Activated gamma-delta T cell (primary cell): ENCODE results near the gene PSIP1.
"Not testable (repeated sequence)": the region's sequence is repeated elsewhere in the genome, so short reads cannot be mapped to it uniquely, and the experiment has no call there.

Experiments
- DNase-seq: peaks from one replicate; lab custom pipeline; 2025; lab: John Stamatoyannopoulos, UW
- total RNA-seq, 2 donors: gene quantifications; one replicate each; lab custom pipeline; 2026; lab: John Stamatoyannopoulos, UW

PSIP1 gene
- 195 to 278 reads per million in 2 donors for total RNA-seq

DNA sequence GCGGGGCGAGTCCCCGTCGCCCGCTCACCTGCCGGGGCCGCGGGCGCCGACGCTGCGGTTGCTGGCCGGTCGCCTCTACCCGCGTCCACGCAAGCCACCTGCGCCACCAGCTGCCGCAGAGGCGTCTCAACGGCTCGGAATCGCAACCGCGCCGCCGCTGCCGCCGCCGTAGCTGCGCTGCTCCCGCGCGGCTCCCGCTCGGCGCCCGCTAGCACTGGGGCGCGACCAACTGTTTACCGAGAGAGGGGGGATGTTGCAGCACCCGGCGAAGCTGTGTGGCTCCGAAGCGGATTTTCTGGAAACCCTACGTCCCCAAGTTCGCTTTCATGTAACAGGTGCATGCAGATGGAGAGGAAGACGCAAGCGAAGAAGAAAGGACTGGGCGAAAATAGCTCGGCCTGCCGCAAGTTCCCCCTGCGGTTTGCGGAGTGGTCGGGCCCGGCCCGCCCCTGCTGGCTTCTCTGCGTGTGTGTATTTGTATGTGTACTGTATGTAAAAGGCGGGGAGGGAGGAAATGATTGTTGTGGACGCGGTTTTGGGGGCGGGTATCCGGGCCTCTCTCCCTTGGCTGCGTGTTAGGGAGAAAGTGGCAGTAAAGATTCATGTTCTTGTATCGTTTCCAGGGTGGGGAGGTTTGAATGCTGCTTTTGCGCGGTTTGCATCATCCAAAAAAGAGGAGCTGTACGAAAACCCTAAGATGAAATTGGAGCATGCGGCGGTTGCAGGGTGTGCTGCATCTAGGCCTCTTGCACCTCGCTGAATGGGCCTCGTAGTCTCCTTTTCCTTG, at the start of gene PSIP1:
Gene PSIP1, minus strand, starts transcription at position 182 of the 787 bp plus-strand sequence. CDS start 782 bp downstream, outside the sequence.
- DNase-seq: peak; percentile 73

GRCh38 chr9:15553528-15553898, 42.7 kb upstream of the PSIP1 start:
- DNase-seq: no peak

DNA sequence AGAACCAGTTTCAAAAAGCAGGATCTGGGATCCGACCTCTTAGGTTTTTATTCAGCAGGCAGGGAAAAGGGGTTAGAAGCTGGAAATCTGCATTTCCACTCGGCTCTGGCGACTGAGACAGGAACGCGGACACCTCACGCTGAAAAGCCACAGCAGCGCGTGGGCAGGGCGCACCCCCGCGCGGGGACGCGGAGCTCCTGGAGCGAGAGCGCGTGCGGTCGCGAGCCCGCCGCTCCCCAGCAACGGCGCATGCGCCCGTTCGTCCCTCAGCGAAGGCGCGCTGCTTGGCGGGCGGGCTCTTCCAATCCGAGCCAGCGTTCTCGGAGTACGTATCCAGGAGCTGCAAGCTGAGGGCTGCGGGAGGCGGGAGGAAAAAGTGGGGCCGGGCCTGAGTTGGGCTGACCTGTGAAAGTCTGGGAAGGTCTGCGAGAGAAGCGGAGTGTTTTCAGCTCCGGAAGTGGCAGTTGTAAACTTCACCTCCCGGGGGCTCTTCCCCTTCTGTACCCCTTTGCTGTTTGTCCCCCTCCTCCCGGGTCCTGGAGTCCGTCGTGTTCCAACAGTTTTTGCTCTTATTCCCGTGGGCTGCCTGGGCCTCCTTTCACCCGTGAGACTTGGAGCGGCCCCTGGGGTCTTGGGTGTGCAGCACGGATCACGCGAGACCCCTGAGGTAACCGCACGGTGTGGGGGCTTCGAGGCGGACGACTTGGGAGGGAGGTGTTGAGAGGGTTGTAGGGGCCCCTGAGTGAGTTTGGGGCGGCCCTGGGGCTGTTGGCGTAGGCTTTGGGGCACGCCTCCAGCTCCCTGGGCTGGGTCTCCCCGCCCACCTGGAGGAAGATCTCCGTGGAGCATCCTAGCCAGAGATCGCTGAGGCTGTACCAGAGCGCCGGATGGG, 42.1 kb upstream of the PSIP1 start, which contains the start of gene CCDC171:
Gene CCDC171, plus strand, starts transcription at position 408 of the 892 bp plus-strand sequence. CDS start 11,046 bp downstream, outside the sequence.
- peak; percentile 76 for DNase-seq

- no peak for DNase-seq
Measured at GRCh38 chr9:15549611-15550010, 38.8 kb upstream of the PSIP1 start.

DNA sequence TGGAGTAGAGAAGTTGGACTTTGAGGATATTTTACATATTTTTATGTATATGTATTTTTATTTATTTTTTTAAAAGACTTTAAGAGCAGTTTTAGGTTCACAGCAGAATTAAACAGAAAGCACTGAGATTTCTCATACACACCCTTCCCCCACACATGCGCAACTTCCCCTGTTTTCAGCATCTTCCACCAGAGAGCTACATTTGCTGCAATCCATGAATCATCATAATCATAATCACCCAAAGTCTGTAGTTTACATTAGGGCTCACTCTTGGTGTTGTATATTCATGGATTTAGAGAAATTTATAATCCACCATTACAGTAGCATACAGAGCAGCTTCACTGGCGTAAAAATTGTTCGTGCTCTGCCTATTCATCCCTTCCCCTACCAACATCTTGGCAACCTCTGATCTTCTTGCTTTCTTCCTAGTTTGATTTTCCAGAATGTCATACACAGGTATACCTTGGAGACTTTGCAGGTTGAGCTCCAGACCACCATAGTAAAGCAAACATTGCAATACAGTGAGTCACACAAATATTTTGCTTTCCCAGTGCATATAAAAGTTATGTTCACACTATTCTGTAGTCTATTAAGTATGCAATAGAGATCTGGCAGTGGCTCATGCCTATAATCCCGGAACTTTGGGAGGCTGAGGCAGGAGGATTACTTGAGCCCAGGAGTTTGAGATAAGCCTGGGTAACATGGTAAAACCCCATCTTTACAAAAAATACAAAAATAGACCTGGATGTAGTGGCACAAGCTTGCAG, 32.5 kb upstream of the PSIP1 start:
- no peak for DNase-seq

GRCh38 chr9:15542624-15543023, 31.9 kb upstream of the PSIP1 start:
- DNase-seq: no peak

GRCh38 chr9:15541872-15542271, 31.1 kb upstream of the PSIP1 start:
- DNase-seq: no peak

DNA sequence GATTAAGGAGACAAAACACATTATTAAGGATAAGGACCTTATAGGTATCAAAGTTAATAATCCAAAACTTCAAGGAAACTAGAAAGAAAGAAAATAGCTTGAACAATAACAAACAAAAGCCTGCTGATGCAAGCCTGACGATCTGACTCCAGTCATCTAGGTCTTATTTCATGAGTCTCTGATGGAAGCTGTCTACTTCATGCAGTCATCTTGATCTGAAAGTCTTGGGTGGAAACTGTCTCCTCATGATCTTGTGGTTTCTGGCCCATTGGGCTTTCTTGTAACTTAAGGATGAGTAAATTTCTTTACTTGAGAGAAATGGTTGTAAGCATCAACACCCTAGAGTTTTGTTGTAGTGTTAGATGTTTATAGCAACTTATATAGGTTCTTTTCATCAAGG, 20.6 kb upstream of the PSIP1 start:
- no peak for DNase-seq

- no peak for DNase-seq
Measured at GRCh38 chr9:15529566-15530324, 19.0 kb upstream of the PSIP1 start.

- DNase-seq: not testable (repeated sequence)
Measured at GRCh38 chr9:15527035-15527434, 16.3 kb upstream of the PSIP1 start.

GRCh38 chr9:15525958-15526357, 15.2 kb upstream of the PSIP1 start:
- no peak for DNase-seq

DNA sequence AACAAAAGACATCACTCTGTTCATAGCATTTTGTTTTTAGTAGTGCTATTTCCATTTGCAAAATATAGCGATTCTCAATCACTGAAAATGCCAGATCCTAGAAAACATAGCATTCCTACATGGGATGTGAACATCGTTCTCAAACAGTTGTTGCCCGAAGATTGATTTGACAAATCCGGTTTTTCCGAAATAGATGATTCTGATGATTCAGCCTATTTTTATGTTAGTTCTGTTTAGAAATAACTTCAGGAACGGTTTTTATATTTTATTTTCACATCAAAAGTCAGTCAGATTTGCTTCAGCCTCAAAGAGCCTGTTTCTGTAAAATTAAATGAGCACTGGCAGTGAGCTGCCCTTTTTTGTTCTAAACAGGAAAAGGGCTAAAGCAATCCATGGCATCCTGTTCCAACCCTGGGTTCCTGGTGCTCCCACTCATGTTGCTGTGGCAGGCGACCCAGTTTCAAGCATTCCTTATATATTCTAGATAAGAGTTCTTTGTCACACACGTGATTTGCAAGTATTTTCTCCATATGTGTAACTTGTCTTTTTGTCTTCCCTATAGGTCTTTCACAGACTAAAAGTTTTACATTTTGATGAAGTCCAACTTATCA, 14.2 kb upstream of the PSIP1 start:
- DNase-seq: no peak

- no peak for DNase-seq
Measured at GRCh38 chr9:15522130-15522755, 11.5 kb upstream of the PSIP1 start.

- DNase-seq: no peak
Measured at GRCh38 chr9:15521254-15521653, 10.5 kb upstream of the PSIP1 start.

DNA sequence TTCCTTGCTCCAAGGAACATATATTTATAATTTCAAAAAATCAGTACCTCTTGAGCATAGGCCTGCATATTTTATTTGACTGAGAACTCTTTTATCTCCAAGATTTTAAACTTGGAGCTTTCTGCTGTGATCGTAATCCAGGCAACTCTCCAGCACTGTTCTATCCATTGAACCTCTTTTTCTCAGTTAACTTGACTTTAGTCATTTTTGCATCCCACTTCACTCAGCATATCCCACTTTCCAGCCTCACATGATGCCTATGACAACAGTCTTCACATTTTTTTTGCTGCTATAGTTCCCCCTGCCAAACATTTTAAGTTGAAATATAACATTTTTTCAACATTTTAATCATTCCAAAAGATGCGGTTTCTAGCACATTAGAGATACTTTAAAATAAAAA, 9.1 kb upstream of the PSIP1 start:
- no peak for DNase-seq

DNA sequence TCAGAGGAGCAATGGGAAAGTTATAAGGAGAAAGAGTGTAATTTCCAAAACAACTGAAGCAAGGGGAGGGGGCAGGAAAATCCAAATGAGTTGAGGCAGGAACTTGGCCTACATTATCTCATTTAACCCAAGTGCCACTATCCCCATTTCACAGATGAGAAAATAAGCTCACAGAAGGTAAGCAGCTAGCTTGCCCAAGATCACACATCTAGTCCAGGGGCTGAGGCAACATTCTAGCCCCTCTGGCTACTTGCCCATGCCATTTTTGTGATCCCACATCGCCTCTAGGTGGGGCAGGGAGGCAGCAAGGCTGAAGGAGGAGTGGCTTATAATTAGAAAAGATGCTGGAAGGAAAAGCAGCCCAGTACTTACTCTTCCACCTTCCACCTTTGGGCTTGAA, 2.6 kb upstream of the PSIP1 start:
- no peak for DNase-seq

DNA sequence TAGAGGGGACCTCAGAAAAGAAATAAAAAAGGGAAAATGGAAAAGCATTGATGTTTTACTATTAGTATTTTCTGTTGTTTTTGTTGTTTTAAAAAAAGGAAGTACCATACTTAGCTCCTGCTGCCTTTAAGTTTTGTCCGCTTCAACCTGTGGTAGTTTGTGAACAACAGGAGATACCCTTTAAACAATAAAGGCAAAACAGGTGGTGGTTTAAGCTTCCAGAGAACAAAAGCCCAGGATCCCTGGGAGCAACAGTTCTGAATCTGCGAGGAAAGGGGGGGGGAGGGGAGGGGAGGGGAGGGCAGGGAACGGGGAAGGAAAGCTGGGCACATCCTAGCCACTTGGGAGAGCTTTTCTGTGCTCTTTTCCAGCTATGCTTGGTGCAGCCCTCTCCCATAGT, 2.1 kb upstream of the PSIP1 start:
- DNase-seq: no peak

- DNase-seq: no peak
Measured at GRCh38 chr9:15512204-15512603, 1.4 kb upstream of the PSIP1 start.

GRCh38 chr9:15509931-15510788, 610 bp downstream of the PSIP1 start:
- DNase-seq: peak; percentile 42
